HEK293T (cell line): ENCODE measurements around the gene SPATS2L.

Experiments used
- ARNT ChIP-seq: fragments of 450-650 bp; IDR thresholded peaks from 2 replicates; pipeline ENCODE4 v1.6.1; 2017; ENCODE audit warnings: mild to moderate bottlenecking
- L3MBTL2 ChIP-seq: fragments of 450-650 bp; conservative IDR thresholded peaks from 2 replicates; pipeline ENCODE4 v1.6.1; 2016; ENCODE audit warnings: mild to moderate bottlenecking

DNA sequence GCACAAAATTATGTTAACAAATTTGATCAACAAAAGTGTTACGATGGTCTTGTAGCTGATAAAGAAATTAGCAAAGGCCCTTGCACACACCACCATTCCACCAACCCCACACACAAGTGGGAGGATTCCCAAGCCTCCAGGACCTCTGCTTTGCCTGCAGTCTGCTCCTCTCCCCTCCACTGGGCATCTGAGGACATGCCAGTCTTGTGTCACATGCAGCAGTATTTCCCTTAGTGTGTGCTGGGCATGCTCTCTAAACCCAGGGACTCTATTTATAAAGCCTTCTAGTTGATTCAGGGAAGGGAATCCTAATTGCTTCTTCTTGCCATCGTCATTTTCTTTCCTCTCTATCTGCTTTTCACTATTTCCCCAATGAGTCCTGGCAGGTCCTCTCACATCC is 150.1 kb downstream of the SPATS2L start:
- TF ChIP-seq ARNT (no peak), L3MBTL2 (no peak)
